Measurements from ENCODE around the gene SPEF1. TPM values are rescaled to one million over a fixed set of nuclear protein-coding genes. Genes with fewer than 3 reads are reported as not detected.

SPEF1 gene
- total and polyA plus RNA-seq, 2 of the 13 experiments (the other 11 are each of a cell fraction or from before 2014, with no cell fraction given): 0.11 to 0.27 TPM

GRCh38 chr20:3739054-3739925, 42.0 kb downstream of the SPEF1 start (continued):
- TF ChIP-seq DMAP1 (CRISPR knock-in tag; IDR thresholded peaks at IDR 0.05): no peak
- TF ChIP-seq ZXDC (CRISPR knock-in tag; IDR thresholded peaks at IDR 0.05): 0 out of 2 replicates have a peak, but pooled peaks have one; percentile 54
- TF ChIP-seq, protein P1, sequence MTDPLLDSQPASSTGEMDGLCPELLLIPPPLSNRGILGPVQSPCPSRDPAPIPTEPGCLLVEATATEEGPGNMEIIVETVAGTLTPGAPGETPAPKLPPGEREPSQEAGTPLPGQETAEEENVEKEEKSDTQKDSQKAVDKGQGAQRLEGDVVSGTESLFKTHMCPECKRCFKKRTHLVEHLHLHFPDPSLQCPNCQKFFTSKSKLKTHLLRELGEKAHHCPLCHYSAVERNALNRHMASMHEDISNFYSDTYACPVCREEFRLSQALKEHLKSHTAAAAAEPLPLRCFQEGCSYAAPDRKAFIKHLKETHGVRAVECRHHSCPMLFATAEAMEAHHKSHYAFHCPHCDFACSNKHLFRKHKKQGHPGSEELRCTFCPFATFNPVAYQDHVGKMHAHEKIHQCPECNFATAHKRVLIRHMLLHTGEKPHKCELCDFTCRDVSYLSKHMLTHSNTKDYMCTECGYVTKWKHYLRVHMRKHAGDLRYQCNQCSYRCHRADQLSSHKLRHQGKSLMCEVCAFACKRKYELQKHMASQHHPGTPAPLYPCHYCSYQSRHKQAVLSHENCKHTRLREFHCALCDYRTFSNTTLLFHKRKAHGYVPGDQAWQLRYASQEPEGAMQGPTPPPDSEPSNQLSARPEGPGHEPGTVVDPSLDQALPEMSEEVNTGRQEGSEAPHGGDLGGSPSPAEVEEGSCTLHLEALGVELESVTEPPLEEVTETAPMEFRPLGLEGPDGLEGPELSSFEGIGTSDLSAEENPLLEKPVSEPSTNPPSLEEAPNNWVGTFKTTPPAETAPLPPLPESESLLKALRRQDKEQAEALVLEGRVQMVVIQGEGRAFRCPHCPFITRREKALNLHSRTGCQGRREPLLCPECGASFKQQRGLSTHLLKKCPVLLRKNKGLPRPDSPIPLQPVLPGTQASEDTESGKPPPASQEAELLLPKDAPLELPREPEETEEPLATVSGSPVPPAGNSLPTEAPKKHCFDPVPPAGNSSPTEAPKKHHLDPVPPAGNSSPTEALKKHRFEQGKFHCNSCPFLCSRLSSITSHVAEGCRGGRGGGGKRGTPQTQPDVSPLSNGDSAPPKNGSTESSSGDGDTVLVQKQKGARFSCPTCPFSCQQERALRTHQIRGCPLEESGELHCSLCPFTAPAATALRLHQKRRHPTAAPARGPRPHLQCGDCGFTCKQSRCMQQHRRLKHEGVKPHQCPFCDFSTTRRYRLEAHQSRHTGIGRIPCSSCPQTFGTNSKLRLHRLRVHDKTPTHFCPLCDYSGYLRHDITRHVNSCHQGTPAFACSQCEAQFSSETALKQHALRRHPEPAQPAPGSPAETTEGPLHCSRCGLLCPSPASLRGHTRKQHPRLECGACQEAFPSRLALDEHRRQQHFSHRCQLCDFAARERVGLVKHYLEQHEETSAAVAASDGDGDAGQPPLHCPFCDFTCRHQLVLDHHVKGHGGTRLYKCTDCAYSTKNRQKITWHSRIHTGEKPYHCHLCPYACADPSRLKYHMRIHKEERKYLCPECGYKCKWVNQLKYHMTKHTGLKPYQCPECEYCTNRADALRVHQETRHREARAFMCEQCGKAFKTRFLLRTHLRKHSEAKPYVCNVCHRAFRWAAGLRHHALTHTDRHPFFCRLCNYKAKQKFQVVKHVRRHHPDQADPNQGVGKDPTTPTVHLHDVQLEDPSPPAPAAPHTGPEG (CRISPR knock-in tag; IDR thresholded peaks at IDR 0.05): peak; percentile 26; the same call in 1 of the 2 replicates
- TF ChIP-seq ZBTB44 (CRISPR knock-in tag; IDR thresholded peaks at IDR 0.05): no peak
- no peak for TF ChIP-seq ZNF678 (CRISPR knock-in tag; IDR thresholded peaks at IDR 0.05)
- TF ChIP-seq MAFG (CRISPR knock-in tag; IDR thresholded peaks at IDR 0.05): 0 out of 2 replicates have a peak, but pooled peaks have one; percentile 35
- no peak for TF ChIP-seq NBN (conservative IDR thresholded peaks at IDR 0.05)
- TF ChIP-seq ZNF619 (CRISPR knock-in tag; IDR thresholded peaks at IDR 0.05): 0 out of 2 replicates have a peak, but pooled peaks have one; percentile 83
- peak; percentile 92; the same call in 1 of the 2 replicates for TF ChIP-seq ZFP90 (CRISPR knock-in tag; IDR thresholded peaks at IDR 0.05; ENCODE audit: borderline replicate concordance)
- TF ChIP-seq ZNF687 (CRISPR knock-in tag; IDR thresholded peaks at IDR 0.05): peak; percentile 99
- TF ChIP-seq MEIS1 (CRISPR knock-in tag; IDR thresholded peaks at IDR 0.05; ENCODE audit: borderline replicate concordance): 0 out of 2 replicates have a peak, but pooled peaks have one; percentile 45
- TF ChIP-seq ZFP36 (IDR thresholded peaks at IDR 0.05; ENCODE audit: borderline replicate concordance, low read depth, low read length, partially characterized antibody): no peak
- peak; percentile 49; the same call in 1 of the 2 replicates for TF ChIP-seq ZNF138 (CRISPR knock-in tag; IDR thresholded peaks at IDR 0.05; ENCODE audit: low read depth)
